A549 (cell line): Measurements from ENCODE around the gene SMAP1. TPM values are rescaled to one million over a fixed set of nuclear protein-coding genes. Genes with fewer than 3 reads are reported as not detected.

Experiments
- ATAC-seq, 2 experiments: fragments of 200-7000 bp in 1 of 2; fragments of >200 bp in 1 of 2; cut with Nextera tagmentation in 1 of 2; cut with Tn5 transposase in 1 of 2; 3 replicates each; pipeline versions ENCODE4 v1.8.0 to v1.9.1; 2018 to 2020; ENCODE audit warnings: mild to moderate bottlenecking in 1 of 2, moderate library complexity in 1 of 2
- CTCF ChIA-PET: fragments of 300-600 bp; sonication (Branson Sonifier 250); formaldehyde crosslinking; extraction: SDS; loops from one replicate; lab custom pipeline; 2021; ENCODE audit warnings: antibody characterized with exemption, inconsistent platforms; lab: Yijun Ruan, JAX
- POLR2A ChIA-PET: fragments of 350-600 bp; formaldehyde crosslinking; extraction: SDS; loops from one replicate; lab custom pipeline; 2021; ENCODE audit warnings: antibody characterized with exemption, inconsistent platforms; lab: Yijun Ruan, JAX
- DNase-seq, 2 experiments: peaks; one replicate each; pipeline versions ENCODE4 v3.0.0 to v3.0.0-alpha.2; 2011 to 2016; ENCODE audit warnings: low read depth in 1 of 2, low spot score in 1 of 2
- FAIRE-seq: peaks from 2 replicates; lab custom pipeline; 2011; peaks lifted over from hg19 to GRCh38; lab: Jason Lieb, UNC
- H3K27ac ChIP-seq, 2 experiments: fragments of >200 bp; sonication (Bioruptor Twin); formaldehyde crosslinking; 3 replicates each; pipeline ENCODE4 v1.5.1; 2016 to 2017
- H3K4me1 ChIP-seq: fragments of >200 bp; sonication (Bioruptor Twin); formaldehyde crosslinking; 3 replicates; pipeline ENCODE4 v1.6.1; 2016
- H3K4me2 ChIP-seq: fragments of >200 bp; sonication (Bioruptor Twin); formaldehyde crosslinking; 3 replicates; pipeline ENCODE4 v1.6.1; 2016
- H3K4me3 ChIP-seq: fragments of >200 bp; sonication (Bioruptor Twin); formaldehyde crosslinking; 3 replicates; pipeline ENCODE4 v1.5.1; 2016
- H3K9me3 ChIP-seq: fragments of >200 bp; sonication (Bioruptor Twin); formaldehyde crosslinking; 3 replicates; pipeline ENCODE4 v1.6.1; 2016
- BHLHE40 ChIP-seq: IDR thresholded peaks from 2 replicates; pipeline ENCODE4 v1.6.1; 2012; ENCODE audit warnings: low read depth, low read length, inconsistent platforms
- CHD2 ChIP-seq: fragments of 150-350 bp; IDR thresholded peaks from 2 replicates; pipeline ENCODE4 v1.6.1; 2014; ENCODE audit warnings: low read length; ENCODE audit not compliant: partially characterized antibody
- CHD4 ChIP-seq: fragments of 200-600 bp; sonication (generic); IDR thresholded peaks from 2 replicates; pipeline ENCODE4 v1.6.1; 2016; ENCODE audit warnings: antibody characterized with exemption, mild to moderate bottlenecking, borderline replicate concordance
- EHF ChIP-seq: fragments of 250-450 bp; sonication (Bioruptor Pico); IDR thresholded peaks from 2 replicates; pipeline ENCODE4 v1.5.0; 2020; ENCODE audit warnings: mild to moderate bottlenecking
- ELK1 ChIP-seq: fragments of 150-350 bp; IDR thresholded peaks from 2 replicates; pipeline ENCODE4 v1.6.1; 2014; ENCODE audit warnings: low read depth, mild to moderate bottlenecking, low read length
- ESRRA ChIP-seq: fragments of 150-350 bp; IDR thresholded peaks from 2 replicates; pipeline ENCODE4 v1.6.1; 2014; ENCODE audit warnings: mild to moderate bottlenecking, low read length, borderline replicate concordance
- FOSL2 ChIP-seq, 2 experiments: fragments of 450-650 bp in 1 of 2; fragments of >200 bp in 1 of 2; sonication (Bioruptor Twin) in 1 of 2; formaldehyde crosslinking; IDR thresholded peaks; 2 replicates each; pipeline versions ENCODE4 v1.5.0 to v1.6.1; 2016 to 2020; ENCODE audit warnings: mild to moderate bottlenecking in 1 of 2, moderate library complexity in 1 of 2
- HOXA7 ChIP-seq: fragments of 250-450 bp; sonication (Bioruptor Pico); IDR thresholded peaks from 2 replicates; pipeline ENCODE4 v1.5.0; 2020; ENCODE audit warnings: mild to moderate bottlenecking, moderate library complexity
- KDM1A ChIP-seq: fragments of 200-600 bp; sonication (generic); IDR thresholded peaks from 2 replicates; pipeline ENCODE4 v1.6.1; 2016; ENCODE audit warnings: low read depth, mild to moderate bottlenecking
- KDM5A ChIP-seq: fragments of 200-600 bp; sonication (generic); IDR thresholded peaks from 2 replicates; pipeline ENCODE4 v1.6.1; 2016; ENCODE audit warnings: antibody characterized with exemption, mild to moderate bottlenecking
- MAFK ChIP-seq: fragments of 450-650 bp; IDR thresholded peaks from 2 replicates; pipeline ENCODE4 v1.6.1; 2014; ENCODE audit not compliant: partially characterized antibody
- MAZ ChIP-seq: fragments of 150-350 bp; IDR thresholded peaks from 2 replicates; pipeline ENCODE4 v1.6.1; 2014; ENCODE audit warnings: antibody characterized with exemption, low read depth, low read length, borderline replicate concordance
- NPAS2 ChIP-seq: fragments of 250-450 bp; sonication (Bioruptor Pico); IDR thresholded peaks from 2 replicates; pipeline ENCODE4 v1.8.0; 2022; ENCODE audit warnings: mild to moderate bottlenecking, moderate library complexity, borderline replicate concordance
- NR3C1 ChIP-seq: fragments of >200 bp; sonication (Bioruptor Twin); formaldehyde crosslinking; IDR thresholded peaks from 3 replicates; pipeline ENCODE4 v1.6.1; 2017
- POLR2AphosphoS2 ChIP-seq: conservative IDR thresholded peaks from 2 replicates; pipeline ENCODE4 v1.6.1; 2012; ENCODE audit warnings: low read length, improper control_type of control experiment, inconsistent platforms
- RAD21 ChIP-seq, 2 experiments: fragments of >200 bp in 1 of 2; sonication (Bioruptor Twin) in 1 of 2; formaldehyde crosslinking in 1 of 2; IDR thresholded peaks in 1 of 2; conservative IDR thresholded peaks in 1 of 2; 2 replicates in 1 of 2; 3 replicates in 1 of 2; pipeline ENCODE4 v1.6.1; 2012 to 2018; ENCODE audit warnings: inconsistent platforms in 1 of 2
- RFX5 ChIP-seq: fragments of 450-650 bp; IDR thresholded peaks from 2 replicates; pipeline ENCODE4 v1.7.1; 2014; ENCODE audit warnings: antibody characterized with exemption, mild to moderate bottlenecking, moderate library complexity
- SMC3 ChIP-seq: fragments of >200 bp; sonication (Bioruptor Twin); formaldehyde crosslinking; IDR thresholded peaks from 3 replicates; pipeline ENCODE4 v1.6.1; 2018; ENCODE audit warnings: inconsistent platforms
- TFCP2L1 ChIP-seq: fragments of 250-450 bp; sonication (Bioruptor Pico); IDR thresholded peaks from 2 replicates; pipeline ENCODE4 v1.5.0; 2021; ENCODE audit warnings: mild to moderate bottlenecking
- ZC3H11A ChIP-seq: fragments of 450-650 bp; IDR thresholded peaks from 2 replicates; pipeline ENCODE4 v1.6.1; 2014; ENCODE audit warnings: antibody characterized with exemption, mild to moderate bottlenecking
- ZNF302 ChIP-seq: fragments of 250-450 bp; sonication (Bioruptor Pico); IDR thresholded peaks from 2 replicates; pipeline ENCODE4 v1.9.0; 2021; ENCODE audit warnings: inconsistent platforms, mild to moderate bottlenecking, moderate library complexity
- ZSCAN20 ChIP-seq: fragments of 250-450 bp; sonication (Bioruptor Pico); IDR thresholded peaks from 2 replicates; pipeline ENCODE4 v1.8.0; 2022; ENCODE audit warnings: mild to moderate bottlenecking, moderate library complexity
- WGBS: methylation state at CpG from one replicate; pipeline ENCODE4 v1.1.6; 2017; ENCODE audit errors: missing lambda C conversion rate; 5-methylcytosine and 5-hydroxymethylcytosine counted together
- polyA plus RNA-seq, 4 experiments: library from polyadenylated mRNA; depleted of rRNA in 3 of 4; stranded (reverse); fragments of >200 nt; fragmentation: RNase III in 1 of 4; extraction: RNeasy Plus Mini Kit Qiagen cat#74134 plus additional on column Dnase treatment in 1 of 4; gene quantifications; 2 replicates in 3 of 4; 3 replicates in 1 of 4; pipeline ENCODE4 v1.2.3, GENCODE V29; 2011 to 2017

The SMAP1 gene
- polyA plus RNA-seq, 2 of the 4 experiments (the other 2 are of a cell fraction), result 15.6 to 27.8 TPM

DNA sequence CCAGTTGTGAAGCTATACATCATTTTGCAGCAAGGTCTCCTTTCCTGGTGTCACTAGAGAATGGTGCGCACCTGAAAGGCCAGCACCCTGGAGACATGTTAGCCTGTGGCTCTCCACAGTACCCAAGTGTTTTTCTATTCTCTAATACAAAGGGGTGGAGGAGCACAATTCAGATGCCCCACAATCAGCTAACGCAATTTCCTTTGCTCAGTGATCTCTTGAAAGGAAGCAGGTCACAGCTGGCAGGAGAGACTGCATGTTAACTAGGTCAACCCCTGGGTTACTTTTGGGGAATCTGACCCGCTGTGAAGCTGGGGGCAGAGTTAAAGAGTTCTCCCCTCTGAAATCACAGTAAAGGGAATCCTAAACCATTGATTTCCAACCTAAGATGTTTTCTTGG is 196.7 kb downstream of the SMAP1 start:
- Histone ChIP-seq H3K9me3 (no peaks in the 10 kb centered on the region), H3K4me3 (no peak overlapping the region), H3K27ac (no peak overlapping the region), H3K4me1 (no peaks in the 10 kb centered on the region), H3K4me2 (no peak overlapping the region)
- POLR2A ChIA-PET, result no interaction called here
- DNase-seq, result no peak
- ATAC-seq, result no peak
- CTCF ChIA-PET, result no interaction called here
- TF ChIP-seq ELK1 (no peak), RFX5 (no peak), ZSCAN20 (CRISPR knock-in tag) (no peak), MAZ (no peak), ZNF302 (CRISPR knock-in tag) (no peak), ESRRA (no peak), BHLHE40 (no peak), EHF (CRISPR knock-in tag) (no peak), MAFK (no peak), RAD21 (conservative IDR thresholded peaks at IDR 0.05 in 1 of 2, IDR thresholded peaks at IDR 0.05 in 1 of 2) (no peak), ZC3H11A (no peak), NR3C1 (no peak), KDM1A (no peak), KDM5A (no peak), SMC3 (no peak), NPAS2 (CRISPR knock-in tag) (no peak), FOSL2 (IDR thresholded peaks at IDR 0.05) (no peak), FOSL2 (CRISPR knock-in tag; IDR thresholded peaks at IDR 0.05) (no peak), TFCP2L1 (CRISPR knock-in tag) (no peak)
- no peak for FAIRE-seq
- WGBS, result 94% methylated on average over 3 of the region's 3 CpGs

- CTCF ChIA-PET, result no interaction called here
- POLR2A ChIA-PET, result no interaction called here
- FAIRE-seq, result no peak
These were observed 204.8 kb downstream of the SMAP1 start for GRCh38 chr6:70872469-70872868.

GRCh38 chr6:70874181-70874913 is 206.7 kb downstream of the SMAP1 start:
- Histone ChIP-seq H3K4me2 (no peak overlapping the region), H3K27ac (no peak overlapping the region), H3K4me3 (no peak overlapping the region), H3K4me1 (no peaks in the 10 kb centered on the region), H3K9me3 (peaks cover 13% of the 10 kb centered on the region; the same call in 1 of the 3 replicates)
- FAIRE-seq (no peak), DNase-seq (no peak), ATAC-seq (no peak)
- CTCF ChIA-PET, result interaction anchor here (0.8 to 2.7 kb wide), 2 partner anchors 10 to 89 kb away, joined by 3 to 17 read pairs; no protein-coding TSS in a partner anchor
- WGBS, result 6% methylated on average over 3 of the region's 3 CpGs
- POLR2A ChIA-PET, result no interaction called here
- no peak for TF ChIP-seq ZNF302 (CRISPR knock-in tag)
- TF ChIP-seq HOXA7 (CRISPR knock-in tag), result no peak

More at GRCh38 chr6:70872469-70872868, 204.8 kb downstream of the SMAP1 start:
- no peak overlapping the region for H3K4me3 ChIP-seq
- no peak for ATAC-seq
- peaks cover 11% of the 10 kb centered on the region; the same call in 1 of the 3 replicates for H3K9me3 ChIP-seq
- H3K27ac ChIP-seq, result no peak overlapping the region
- no peaks in the 10 kb centered on the region for H3K4me1 ChIP-seq
- no peak for DNase-seq
- TF ChIP-seq CHD4 (no peak), TFCP2L1 (CRISPR knock-in tag) (no peak), POLR2AphosphoS2 (no peak), CHD2 (no peak)
- H3K4me2 ChIP-seq, result no peak overlapping the region
- WGBS, result 48% methylated on average over 2 of the region's 2 CpGs
